Liver (tissue), 9 donors: ENCODE data around the gene SERINC5. TPM values are rescaled to one million over a fixed set of nuclear protein-coding genes. Genes with fewer than 3 reads are reported as not detected.
A peak's percentile ranks its signal among the peaks of the same experiment; 100 is the strongest.

ENCODE experiments used
- DNase-seq: peaks from one replicate; pipeline ENCODE4 v3.0.0-alpha.2; 2017; ENCODE audit warnings: low spot score
- H3K27ac ChIP-seq, 2 donors: one replicate each; pipeline ENCODE4 v1.7.0; 2013; ENCODE audit warnings: inconsistent platforms in 2 of 2, low read length in 2 of 2, control low read depth in 1 of 2, low read depth in 1 of 2, mild to moderate bottlenecking in 1 of 2
- H3K27me3 ChIP-seq, 4 donors: one replicate each; pipeline versions ENCODE4 v1.6.1 to v1.7.0; 2013; ENCODE audit warnings: low read length in 3 of 4, inconsistent platforms in 1 of 4, mild to moderate bottlenecking in 1 of 4, moderate library complexity in 1 of 4; ENCODE audit not compliant: control insufficient read depth in 4 of 4, insufficient read depth in 4 of 4
- H3K36me3 ChIP-seq, 4 donors: one replicate each; pipeline versions ENCODE4 v1.6.1 to v1.7.0; 2013; ENCODE audit warnings: low read length in 3 of 4, mild to moderate bottlenecking in 3 of 4, low read depth in 1 of 4, moderate library complexity in 1 of 4; ENCODE audit not compliant: control insufficient read depth in 4 of 4, insufficient read depth in 3 of 4
- H3K4me1 ChIP-seq, 4 donors: one replicate each; pipeline versions ENCODE4 v1.6.1 to v1.7.0; 2013; ENCODE audit warnings: low read length in 3 of 4, mild to moderate bottlenecking in 3 of 4, moderate library complexity in 1 of 4; ENCODE audit not compliant: control insufficient read depth in 4 of 4, insufficient read depth in 4 of 4
- H3K4me3 ChIP-seq, 3 donors: one replicate each; pipeline versions ENCODE4 v1.6.1 to v1.7.0; 2013; ENCODE audit warnings: low read length in 3 of 3, control low read depth in 1 of 3, low read depth in 1 of 3, mild to moderate bottlenecking in 1 of 3
- H3K9ac ChIP-seq, 2 donors: one replicate each; pipeline ENCODE4 v1.7.0; 2013; ENCODE audit warnings: low read length in 2 of 2, mild to moderate bottlenecking in 2 of 2, moderate library complexity in 2 of 2, control low read depth in 1 of 2, low read depth in 1 of 2
- H3K9me3 ChIP-seq, 4 donors: one replicate each; pipeline versions ENCODE4 v1.6.1 to v1.7.0; 2013; ENCODE audit warnings: low read length in 3 of 4; ENCODE audit not compliant: control insufficient read depth in 4 of 4
- ATF3 ChIP-seq: IDR thresholded peaks from 2 replicates; pipeline ENCODE4 v1.6.1; 2016; ENCODE audit warnings: antibody characterized with exemption
- CTCF ChIP-seq: fragments of 150-350 bp; IDR thresholded peaks from 2 replicates; pipeline ENCODE4 v1.5.1; 2017; ENCODE audit warnings: improper control_type of control experiment, low read depth, low read length; ENCODE audit not compliant: missing input control
- FOXA1 ChIP-seq: IDR thresholded peaks from 2 replicates; pipeline ENCODE4 v1.6.1; 2016; ENCODE audit warnings: antibody characterized with exemption
- HNF4A ChIP-seq, 2 donors: conservative IDR thresholded peaks; 2 replicates each; pipeline ENCODE4 v1.6.1; 2016; ENCODE audit warnings: antibody characterized with exemption in 2 of 2, mild to moderate bottlenecking in 2 of 2
- MAX ChIP-seq: IDR thresholded peaks from 2 replicates; pipeline ENCODE4 v1.6.1; 2016; ENCODE audit warnings: antibody characterized with exemption
- RAD21 ChIP-seq, 2 donors: IDR thresholded peaks; 2 replicates each; pipeline ENCODE4 v1.6.1; 2016; ENCODE audit warnings: antibody characterized with exemption in 2 of 2, mild to moderate bottlenecking in 2 of 2
- REST ChIP-seq: IDR thresholded peaks from 2 replicates; pipeline ENCODE4 v1.6.1; 2016; ENCODE audit warnings: antibody characterized with exemption, mild to moderate bottlenecking
- RXRA ChIP-seq, 2 donors: IDR thresholded peaks; 2 replicates each; pipeline ENCODE4 v1.6.1; 2017 to 2018; ENCODE audit warnings: antibody characterized with exemption in 2 of 2, mild to moderate bottlenecking in 1 of 2
- SP1 ChIP-seq: IDR thresholded peaks from 2 replicates; pipeline ENCODE4 v1.6.1; 2018; ENCODE audit warnings: antibody characterized with exemption, mild to moderate bottlenecking
- TAF1 ChIP-seq: conservative IDR thresholded peaks from 2 replicates; pipeline ENCODE4 v1.6.1; 2016; ENCODE audit warnings: antibody characterized with exemption, mild to moderate bottlenecking
- YY1 ChIP-seq: IDR thresholded peaks from 2 replicates; pipeline ENCODE4 v1.6.1; 2016; ENCODE audit warnings: antibody characterized with exemption, mild to moderate bottlenecking
- ZBTB33 ChIP-seq: IDR thresholded peaks from 2 replicates; pipeline ENCODE4 v1.6.1; 2016; ENCODE audit warnings: antibody characterized with exemption
- WGBS: extraction: QIAGEN DNeasy Blood & Tissue Kit; methylation state at CpG from one replicate; pipeline ENCODE4 v1.1.7; 2013; 5-methylcytosine and 5-hydroxymethylcytosine counted together
- polyA plus RNA-seq, 2 donors: library from polyadenylated mRNA; stranded (reverse) in 1 of 2; unstranded in 1 of 2; fragments of 200-250 nt in 1 of 2; fragments of >200 nt in 1 of 2; fragmentation: Nextera tagmentation in 1 of 2; extraction: Ambion mirVana in 1 of 2; gene quantifications; one replicate each; pipeline versions ENCODE4 v1.2.1 to v1.2.3, GENCODE V29; 2013 to 2015
- total RNA-seq, 2 donors: library from RNA; depleted of rRNA; stranded (reverse); fragments of >200 nt; gene quantifications; one replicate each; pipeline ENCODE4 v1.2.3, GENCODE V29; 2014
- donor health status: healthy.
- donor health status: healthy.
- donor health status: healthy.
- donor health status: healthy.
- donor health status: healthy.

The SERINC5 gene
- total and polyA plus RNA-seq, 4 donors, result 22.2 to 82.3 (median 32.0) TPM

DNA sequence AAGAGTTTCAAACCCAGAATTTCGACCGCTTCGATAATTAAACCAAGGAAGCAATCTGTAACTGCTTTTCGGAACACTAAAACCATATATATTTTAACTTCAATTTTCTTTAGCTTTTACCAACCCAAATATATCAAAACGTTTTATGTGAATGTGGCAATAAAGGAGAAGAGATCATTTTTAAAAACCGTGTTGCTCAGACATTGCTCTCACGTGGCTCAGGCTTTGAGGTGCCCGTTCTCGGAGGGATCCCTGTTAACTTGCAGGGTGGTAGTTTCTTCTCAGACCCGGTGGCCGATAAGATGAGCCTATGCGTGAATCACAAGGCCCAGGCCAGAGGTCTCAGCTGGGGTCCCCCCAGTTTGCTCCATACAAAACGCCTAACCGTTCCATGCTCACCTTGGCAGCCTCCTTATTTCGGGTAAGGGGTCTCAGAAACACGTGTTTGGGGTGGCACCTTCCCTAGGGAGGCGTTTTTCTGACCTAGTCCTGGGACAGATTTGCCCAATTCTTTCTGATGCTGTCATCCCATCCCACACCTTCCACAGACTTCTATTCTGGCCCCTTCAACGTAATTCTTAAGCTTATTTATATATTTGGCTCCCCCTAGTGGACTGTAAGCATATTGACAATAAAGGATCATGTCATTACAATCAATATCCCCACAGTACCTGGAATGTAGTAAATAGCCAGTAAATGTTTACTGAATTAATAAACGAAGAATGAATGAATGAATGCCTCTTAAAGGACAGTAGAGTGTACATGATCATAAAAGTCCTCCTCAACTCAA lies 172.6 kb downstream of the SERINC5 start (continued):
- TF ChIP-seq MAX (no peak), REST (no peak), HNF4A (conservative IDR thresholded peaks at IDR 0.05) (no peak), RXRA (IDR thresholded peaks at IDR 0.05) (no peak), YY1 (no peak)

DNA sequence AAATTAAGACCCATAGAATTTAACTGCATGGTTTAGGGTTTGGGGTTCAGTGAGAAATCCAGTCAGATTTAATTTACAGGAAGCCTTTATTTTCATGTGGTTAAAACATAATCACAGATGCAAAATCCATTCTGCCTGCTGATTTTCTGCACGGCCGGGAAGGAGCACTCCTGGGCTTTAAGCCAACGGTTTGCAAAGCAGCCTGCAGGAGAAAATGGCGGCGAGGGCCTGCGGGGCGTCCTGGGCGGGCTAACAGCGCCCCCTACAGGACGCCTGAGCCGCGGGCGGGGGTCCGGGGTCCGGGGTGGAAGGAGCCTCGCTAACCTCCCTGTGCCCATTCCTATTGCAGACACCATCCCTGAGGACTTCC lies 173.1 kb downstream of the SERINC5 start:
- no peaks in the 10 kb centered on the region for H3K9me3 ChIP-seq
- DNase-seq, result peak; percentile 54
- peaks cover 0 to 6% (median 2%) of the 10 kb centered on the region in 4 donors for H3K4me1 ChIP-seq
- WGBS, result 18% methylated on average over 16 of the region's 16 CpGs
- H3K4me3 ChIP-seq, result no peak overlapping the region
- no peak overlapping the region for H3K9ac ChIP-seq
- TF ChIP-seq CTCF (peak; percentile 44), RXRA (IDR thresholded peaks at IDR 0.05) (no peak), YY1 (peak; percentile 72), TAF1 (no peak), RAD21 (IDR thresholded peaks at IDR 0.05) (peak; percentile 49 to 68)
- H3K27me3 ChIP-seq, result no peaks in the 10 kb centered on the region
- H3K27ac ChIP-seq, result no peak overlapping the region
- H3K36me3 ChIP-seq, result no peaks in the 10 kb centered on the region

DNA sequence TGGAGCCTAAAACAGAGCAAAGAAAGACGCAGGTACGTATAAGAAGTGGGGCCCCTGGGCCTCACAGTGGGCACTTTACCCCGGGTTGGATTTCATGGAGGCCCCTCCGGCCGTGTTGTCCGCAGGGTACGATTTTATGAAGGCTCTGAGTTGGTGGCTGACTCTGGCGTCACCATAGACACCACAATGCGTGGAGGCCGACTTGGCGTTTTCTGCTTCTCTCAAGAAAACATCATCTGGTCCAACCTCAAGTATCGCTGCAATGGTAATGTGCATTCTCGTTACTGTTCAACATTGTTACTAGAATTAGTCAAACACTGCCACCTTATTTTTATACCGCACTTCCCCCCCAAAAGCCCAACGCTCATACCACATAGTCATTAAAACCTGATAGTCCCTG lies 173.6 kb downstream of the SERINC5 start:
- TF ChIP-seq YY1, result no peak
- no peak for TF ChIP-seq FOXA1
- no peak for TF ChIP-seq SP1
- no peak for TF ChIP-seq RXRA (IDR thresholded peaks at IDR 0.05)
- TF ChIP-seq MAX, result no peak
- no peak for TF ChIP-seq RAD21 (IDR thresholded peaks at IDR 0.05)
- no peak for TF ChIP-seq ZBTB33
- TF ChIP-seq ATF3, result no peak
- no peak for TF ChIP-seq REST
- no peak for TF ChIP-seq TAF1
- 96% methylated on average over 15 of the region's 15 CpGs for WGBS
- Histone ChIP-seq H3K27ac (no peak overlapping the region), H3K27me3 (no peaks in the 10 kb centered on the region), H3K9ac (no peak overlapping the region), H3K9me3 (no peaks in the 10 kb centered on the region), H3K4me1 (peaks cover 0 to 6% (median 2%) of the 10 kb centered on the region in 4 donors), H3K4me3 (no peak overlapping the region), H3K36me3 (peaks cover 0 to under 1% (median 0%) of the 10 kb centered on the region in 4 donors)
- no peak for DNase-seq
